ENCODE measurements around the gene MICAL2.

GRCh38 chr11:12143461-12144258 is 33.3 kb downstream of the MICAL2 start:
- TF ChIP-seq CTCF (IDR thresholded peaks at IDR 0.05; ENCODE audit: low read depth, low read length) (no peak), EZH2phosphoT487 (IDR thresholded peaks at IDR 0.05; ENCODE audit: low read depth) (no peak)
